Stomach (tissue), 9 donors: ENCODE results near the gene PRRT1B. TPM values are rescaled to one million over a fixed set of nuclear protein-coding genes. Genes with fewer than 3 reads are reported as not detected.
A peak's percentile ranks its signal among the peaks of the same experiment; 100 is the strongest.

ENCODE experiments used
- DNase-seq, 2 donors: peaks; one replicate each; pipeline versions ENCODE4 v3.0.0 to v3.0.0-alpha.2; 2013 to 2019
- H3K27ac ChIP-seq, 5 donors: fragments of 200-600 bp in 4 of 5; sonication (generic) in 4 of 5; one replicate each; pipeline ENCODE4 v1.5.1; 2013 to 2019; ENCODE audit warnings: mild to moderate bottlenecking in 1 of 5, moderate library complexity in 1 of 5
- H3K27me3 ChIP-seq, 3 donors: fragments of 200-600 bp; sonication (generic); one replicate each; pipeline ENCODE4 v1.5.1; 2017 to 2019; ENCODE audit warnings: mixed run types in 1 of 3
- H3K36me3 ChIP-seq, 4 donors: fragments of 200-600 bp; sonication (generic); 1 replicate in 3 of 4; 2 replicates in 1 of 4; pipeline ENCODE4 v1.5.1; 2016 to 2019
- H3K4me1 ChIP-seq, 4 donors: fragments of 200-600 bp; sonication (generic); one replicate each; pipeline ENCODE4 v1.5.1; 2016 to 2019
- H3K4me3 ChIP-seq, 4 donors: fragments of 200-600 bp; sonication (generic) in 3 of 4; one replicate each; pipeline ENCODE4 v1.5.1; 2016 to 2019; ENCODE audit warnings: mild to moderate bottlenecking in 1 of 4
- H3K9me3 ChIP-seq, 4 donors: fragments of 200-600 bp; sonication (generic); one replicate each; pipeline ENCODE4 v1.5.1; 2016 to 2019
- EP300 ChIP-seq: sonication (generic); formaldehyde crosslinking; IDR thresholded peaks from one replicate; pipeline ENCODE4 v1.6.1; 2017; ENCODE audit warnings: antibody characterized with exemption
- POLR2A ChIP-seq, 4 donors: fragments of 450-650 bp; IDR thresholded peaks; one replicate each; pipeline ENCODE4 v1.6.1; 2016; ENCODE audit warnings: antibody characterized with exemption in 4 of 4, control low read depth in 2 of 4, mild to moderate bottlenecking in 1 of 4, moderate library complexity in 1 of 4
- POLR2AphosphoS5 ChIP-seq, 3 donors: sonication (generic); formaldehyde crosslinking; IDR thresholded peaks; one replicate each; pipeline ENCODE4 v1.6.1; 2016; ENCODE audit warnings: antibody characterized with exemption in 3 of 3
- WGBS, 5 donors: extraction: QIAGEN DNeasy Blood & Tissue Kit in 3 of 5; methylation state at CpG; one replicate each; pipeline versions ENCODE4 v1.1.5 to v1.1.7; 2013 to 2018; 5-methylcytosine and 5-hydroxymethylcytosine counted together
- intact Hi-C: fragments of 100-400 bp; cut with DNase I; formaldehyde crosslinking; loops from one replicate; pipeline ENCODE4 v1.15.1; 2023; ENCODE audit warnings: low total_unique reads
- polyA plus RNA-seq, 3 donors: library from polyadenylated mRNA; stranded (reverse); fragments of 200-250 nt; gene quantifications; one replicate each; pipeline ENCODE4 v1.2.3, GENCODE V29; 2013
- total RNA-seq, 5 donors: library from RNA; depleted of rRNA; stranded (reverse); fragments of >200 nt; gene quantifications; one replicate each; pipeline versions ENCODE4 v1.1.0 to v1.2.3, GENCODE V29; 2014 to 2016
- TF ChIP-seq, protein P1 (sequence below), 7 experiments: fragments of 450-650 bp in 4 of 7; fragments of 200-600 bp in 3 of 7; sonication (generic) in 3 of 7; IDR thresholded peaks; one replicate each; pipeline ENCODE4 v1.5.1; 2016 to 2019; ENCODE audit warnings: antibody characterized with exemption in 7 of 7, control low read depth in 2 of 7, mild to moderate bottlenecking in 1 of 7
- donor health status: healthy with polysubstance abuse.
- donor health status: Bipolar disorder and iron deficiency.
- donor health status: healthy.

Gene PRRT1B
- total and polyA plus RNA-seq, 8 donors: 0.48 to 10.9 (median 1.6) TPM; not detected in 2

DNA sequence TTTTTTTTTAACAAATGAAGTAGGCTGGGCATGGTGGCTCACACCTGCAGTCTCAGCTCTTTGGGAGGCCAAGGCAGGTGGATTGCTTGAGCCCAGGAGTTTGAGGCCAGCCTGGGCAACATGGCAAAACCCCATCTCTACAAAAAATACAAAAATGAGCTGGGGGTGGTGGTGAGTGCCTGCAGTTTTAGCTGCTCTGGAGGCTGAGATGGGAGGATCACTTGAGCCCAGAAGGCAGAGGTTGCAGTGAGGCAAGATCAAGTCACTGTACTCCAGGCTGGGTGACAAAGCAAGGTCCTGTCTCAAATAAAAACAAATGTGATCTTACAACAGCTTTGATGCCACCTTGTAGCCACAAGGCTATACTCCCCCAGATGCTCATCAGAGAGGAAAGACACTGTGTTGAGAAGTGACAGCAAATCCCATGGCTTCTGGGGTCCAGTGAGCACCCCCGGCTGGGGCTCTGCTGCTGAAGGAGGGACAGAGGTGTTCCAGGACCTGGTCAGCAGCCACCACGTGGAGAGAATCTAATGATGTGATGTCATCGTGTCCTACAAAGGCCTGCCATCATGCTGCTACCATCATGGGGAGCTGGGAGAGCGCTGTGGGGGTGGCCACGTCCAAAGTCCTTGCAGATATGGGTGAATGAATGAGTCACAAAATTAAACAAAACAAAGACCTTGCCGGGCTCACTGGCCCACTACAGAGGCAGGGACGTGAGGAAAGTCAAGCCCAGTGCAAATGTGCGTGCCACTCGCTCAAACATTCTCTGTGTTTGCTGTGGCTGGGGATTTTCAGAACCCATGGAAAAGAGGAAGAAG is 60.7 kb downstream of the PRRT1B start:
- WGBS, 5 donors: 45 to 57% (median 52%) methylated on average over 9 of the region's 9 CpGs
- H3K4me1 ChIP-seq: peaks cover 30 to 52% (median 42%) of the 10 kb centered on the region in 4 donors
- peak; percentile 70 to 90 for DNase-seq
- intact Hi-C loops: no loop called here
- TF ChIP-seq EP300 (no peak), POLR2AphosphoS5 (IDR thresholded peaks at IDR 0.05) (peak in 1 of 3 donors; percentile 52)
- no peak overlapping the region for H3K4me3 ChIP-seq
- peak overlapping the region in 4 of 5 donors; percentile 46 to 89 (median 80) for H3K27ac ChIP-seq
- peaks cover 6 to 75% (median 67%) of the 10 kb centered on the region in 4 donors for H3K36me3 ChIP-seq
- no peaks in the 10 kb centered on the region for H3K27me3 ChIP-seq
- no peaks in the 10 kb centered on the region for H3K9me3 ChIP-seq

DNA sequence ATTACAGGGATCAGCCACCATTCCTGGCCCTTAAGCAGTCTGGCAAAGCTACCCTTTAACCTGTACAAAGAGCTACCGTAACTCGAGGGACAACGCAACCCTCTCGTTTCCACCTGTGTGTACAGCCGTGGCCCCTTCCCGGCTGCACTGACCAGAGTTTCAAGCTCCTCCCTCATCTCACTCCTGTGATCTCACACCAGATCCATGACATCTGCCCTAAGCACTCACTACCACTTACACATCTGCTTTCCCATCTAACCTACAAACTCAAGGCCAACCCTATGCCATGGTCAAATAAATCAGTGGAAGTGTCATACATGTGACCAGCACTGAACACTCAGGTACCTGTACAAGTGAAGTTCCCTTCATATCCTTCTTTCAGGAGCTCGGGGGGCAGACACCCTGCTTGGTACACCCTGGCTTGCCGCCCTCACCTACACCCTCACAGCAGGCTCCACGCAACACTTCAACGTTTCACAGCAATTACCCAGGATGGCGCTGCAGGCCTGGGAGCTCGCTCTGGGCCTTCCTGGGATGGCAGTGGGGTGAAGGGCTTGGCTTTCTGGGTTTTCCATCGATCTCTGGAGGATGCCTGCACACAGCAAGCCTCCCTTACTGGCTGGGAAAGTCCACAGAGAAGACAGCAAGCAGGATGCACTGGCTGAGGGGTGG is 61.7 kb downstream of the PRRT1B start:
- intact Hi-C loops: no loop called here
- WGBS, 5 donors: 86 to 93% (median 90%) methylated on average over 13 of the region's 13 CpGs
- Histone ChIP-seq H3K27me3 (no peaks in the 10 kb centered on the region), H3K27ac (peak overlapping the region in 4 of 5 donors; percentile 46 to 89 (median 80)), H3K36me3 (peaks cover 6 to 74% (median 59%) of the 10 kb centered on the region in 4 donors), H3K4me3 (no peak overlapping the region), H3K4me1 (peaks cover 30 to 56% (median 42%) of the 10 kb centered on the region in 4 donors), H3K9me3 (no peaks in the 10 kb centered on the region)
- peak in 1 of 2 donors; percentile 22 for DNase-seq
- no peak for TF ChIP-seq POLR2A (IDR thresholded peaks at IDR 0.05)
- TF ChIP-seq POLR2AphosphoS5 (IDR thresholded peaks at IDR 0.05): no peak
- TF ChIP-seq, protein P1, sequence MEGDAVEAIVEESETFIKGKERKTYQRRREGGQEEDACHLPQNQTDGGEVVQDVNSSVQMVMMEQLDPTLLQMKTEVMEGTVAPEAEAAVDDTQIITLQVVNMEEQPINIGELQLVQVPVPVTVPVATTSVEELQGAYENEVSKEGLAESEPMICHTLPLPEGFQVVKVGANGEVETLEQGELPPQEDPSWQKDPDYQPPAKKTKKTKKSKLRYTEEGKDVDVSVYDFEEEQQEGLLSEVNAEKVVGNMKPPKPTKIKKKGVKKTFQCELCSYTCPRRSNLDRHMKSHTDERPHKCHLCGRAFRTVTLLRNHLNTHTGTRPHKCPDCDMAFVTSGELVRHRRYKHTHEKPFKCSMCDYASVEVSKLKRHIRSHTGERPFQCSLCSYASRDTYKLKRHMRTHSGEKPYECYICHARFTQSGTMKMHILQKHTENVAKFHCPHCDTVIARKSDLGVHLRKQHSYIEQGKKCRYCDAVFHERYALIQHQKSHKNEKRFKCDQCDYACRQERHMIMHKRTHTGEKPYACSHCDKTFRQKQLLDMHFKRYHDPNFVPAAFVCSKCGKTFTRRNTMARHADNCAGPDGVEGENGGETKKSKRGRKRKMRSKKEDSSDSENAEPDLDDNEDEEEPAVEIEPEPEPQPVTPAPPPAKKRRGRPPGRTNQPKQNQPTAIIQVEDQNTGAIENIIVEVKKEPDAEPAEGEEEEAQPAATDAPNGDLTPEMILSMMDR (IDR thresholded peaks at IDR 0.05): no peak
- no peak for TF ChIP-seq EP300

DNA sequence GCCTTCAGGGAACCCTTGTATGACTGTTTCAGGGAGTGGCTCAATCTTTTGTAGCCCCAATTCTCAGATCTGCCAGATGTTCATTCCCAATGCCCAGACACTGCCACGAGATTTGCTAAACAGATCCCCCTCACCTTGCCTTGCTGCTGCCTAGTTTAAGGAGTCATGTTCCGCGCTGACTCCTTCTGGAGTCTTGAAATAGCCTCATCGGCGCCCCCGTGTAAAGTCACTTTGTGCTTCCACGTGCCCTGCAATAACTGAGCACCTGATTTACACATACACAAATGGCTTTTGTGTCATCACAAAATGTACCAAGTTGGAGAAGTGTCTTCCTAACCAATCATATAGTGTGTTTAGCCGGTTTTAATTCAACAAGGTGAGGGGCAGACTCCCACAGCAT is 62.3 kb downstream of the PRRT1B start:
- 83 to 92% (median 87%) methylated on average over 8 of the region's 8 CpGs for WGBS, 5 donors
- intact Hi-C loops: no loop called here
- H3K9me3 ChIP-seq: no peaks in the 10 kb centered on the region
- H3K27ac ChIP-seq: peak overlapping the region in 4 of 5 donors; percentile 74 to 89 (median 80)
- peaks cover 6 to 73% (median 59%) of the 10 kb centered on the region in 4 donors for H3K36me3 ChIP-seq
- DNase-seq: no peak
- no peaks in the 10 kb centered on the region for H3K27me3 ChIP-seq
- peaks cover 30 to 56% (median 42%) of the 10 kb centered on the region in 4 donors for H3K4me1 ChIP-seq
- TF ChIP-seq, protein P1 (IDR thresholded peaks at IDR 0.05): no peak
- no peak for TF ChIP-seq POLR2A (IDR thresholded peaks at IDR 0.05)
- no peak for TF ChIP-seq EP300
- TF ChIP-seq POLR2AphosphoS5 (IDR thresholded peaks at IDR 0.05): no peak
- H3K4me3 ChIP-seq: no peak overlapping the region

DNA sequence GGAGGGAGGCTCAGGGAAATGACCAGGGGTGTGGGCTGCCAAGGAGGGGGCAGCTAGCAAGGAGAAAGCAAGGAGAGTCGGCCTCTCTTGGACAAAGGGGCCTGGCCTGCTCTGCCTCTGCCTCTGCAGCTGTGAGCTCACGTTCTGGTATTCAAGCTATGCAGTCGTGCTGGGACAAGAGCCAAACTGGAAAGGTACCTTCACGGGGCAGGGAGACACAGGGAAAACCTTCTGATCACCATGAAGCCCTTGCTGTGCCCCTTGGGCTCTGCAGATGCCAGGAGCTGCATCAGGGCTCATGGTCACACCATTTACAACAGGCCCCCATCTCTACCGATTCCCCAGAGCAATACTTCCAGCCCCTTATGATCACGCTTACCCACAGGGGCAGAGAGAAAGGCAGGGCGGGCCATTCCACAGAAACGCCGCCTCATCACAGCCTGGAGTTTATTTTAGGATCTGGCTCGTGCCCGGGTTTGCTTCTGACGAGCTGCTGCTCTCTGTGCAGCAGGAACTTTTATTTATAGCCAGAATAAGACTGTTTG is 63.2 kb downstream of the PRRT1B start:
- H3K36me3 ChIP-seq: peaks cover 6 to 73% (median 59%) of the 10 kb centered on the region in 4 donors
- 16 to 26% (median 19%) methylated on average over 12 of the region's 12 CpGs for WGBS, 5 donors
- peak; percentile 87 to 92 for DNase-seq
- H3K27me3 ChIP-seq: no peaks in the 10 kb centered on the region
- H3K9me3 ChIP-seq: no peaks in the 10 kb centered on the region
- TF ChIP-seq EP300 (no peak), POLR2AphosphoS5 (IDR thresholded peaks at IDR 0.05) (peak; percentile 37 to 55 (median 41))
- peak overlapping the region; percentile 65 to 89 (median 75) for H3K27ac ChIP-seq
- peak overlapping the region in 2 of 4 donors; percentile 2 to 9 for H3K4me3 ChIP-seq
- peaks cover 30 to 56% (median 42%) of the 10 kb centered on the region in 4 donors for H3K4me1 ChIP-seq
- intact Hi-C loops: no loop called here

Other genes with a start within 250 kb of the PRRT1B start
- 100 to 1,000 TPM in 3 of 5 donors, 10 to 100 TPM in 2; 70.6 to 251 (median 135) TPM for gene PRRC2B, start 151.4 kb upstream of the PRRT1B start, total RNA-seq
- gene PRRC2B, start 151.4 kb upstream of the PRRT1B start, polyA plus RNA-seq: 10 to 100 TPM; 26.3 to 36.4 (median 30.5) TPM
- 10 to 100 TPM in 3 of 5 donors, 1 to 10 TPM in 2; 3.5 to 59.7 (median 15.4) TPM for gene POMT1, start 42.6 kb upstream of the PRRT1B start, total RNA-seq
- 10 to 100 TPM in 2 of 3 donors, 1 to 10 TPM in 1; 8.7 to 20.3 (median 18.0) TPM for gene POMT1, start 42.6 kb upstream of the PRRT1B start, polyA plus RNA-seq
- gene UCK1, start 14.3 kb upstream of the PRRT1B start, total RNA-seq: 100 to 1,000 TPM in 1 of 5 donors, 10 to 100 TPM in 3, 1 to 10 TPM in 1; 9.9 to 143 (median 37.9) TPM
- 10 to 100 TPM; 23.2 to 34.1 (median 29.2) TPM for gene UCK1, start 14.3 kb upstream of the PRRT1B start, polyA plus RNA-seq
- gene RAPGEF1, start 194.6 kb downstream of the PRRT1B start, total RNA-seq: 10 to 100 TPM; 33.2 to 84.6 (median 57.1) TPM
- gene RAPGEF1, start 194.6 kb downstream of the PRRT1B start, polyA plus RNA-seq: 10 to 100 TPM in 2 of 3 donors, 1 to 10 TPM in 1; 8.4 to 19.1 (median 12.5) TPM